ENCODE measurements around the gene MCRIP2.

DNA sequence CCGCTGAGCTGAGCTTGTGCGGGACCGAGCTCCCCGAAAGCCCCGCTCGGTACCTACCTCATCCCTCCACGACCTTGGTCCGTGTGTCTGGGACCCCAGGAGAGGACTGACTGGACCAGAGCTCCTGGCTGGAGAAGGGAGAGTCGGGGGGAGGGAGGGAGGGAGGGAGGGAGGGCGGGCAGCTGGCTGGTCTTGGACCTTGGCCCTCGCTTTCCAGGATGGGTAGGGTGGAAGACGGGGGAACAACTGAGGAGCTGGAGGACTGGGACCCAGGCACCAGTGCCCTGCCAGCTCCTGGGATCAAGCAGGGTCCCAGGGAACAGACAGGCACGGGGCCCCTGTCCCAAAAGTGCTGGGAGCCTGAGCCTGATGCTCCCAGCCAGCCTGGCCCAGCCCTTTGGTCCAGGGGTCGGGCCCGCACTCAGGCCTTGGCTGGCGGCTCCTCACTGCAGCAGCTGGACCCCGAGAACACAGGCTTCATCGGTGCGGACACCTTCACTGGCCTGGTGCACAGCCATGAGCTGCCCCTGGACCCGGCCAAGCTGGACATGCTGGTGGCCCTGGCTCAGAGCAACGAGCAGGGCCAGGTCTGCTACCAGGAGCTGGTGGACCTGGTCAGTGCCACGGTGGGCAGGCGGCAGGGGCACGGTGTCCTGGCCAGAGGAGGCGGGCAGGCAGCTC, 34.4 kb downstream of the MCRIP2 start:
- TF ChIP-seq, protein P1, sequence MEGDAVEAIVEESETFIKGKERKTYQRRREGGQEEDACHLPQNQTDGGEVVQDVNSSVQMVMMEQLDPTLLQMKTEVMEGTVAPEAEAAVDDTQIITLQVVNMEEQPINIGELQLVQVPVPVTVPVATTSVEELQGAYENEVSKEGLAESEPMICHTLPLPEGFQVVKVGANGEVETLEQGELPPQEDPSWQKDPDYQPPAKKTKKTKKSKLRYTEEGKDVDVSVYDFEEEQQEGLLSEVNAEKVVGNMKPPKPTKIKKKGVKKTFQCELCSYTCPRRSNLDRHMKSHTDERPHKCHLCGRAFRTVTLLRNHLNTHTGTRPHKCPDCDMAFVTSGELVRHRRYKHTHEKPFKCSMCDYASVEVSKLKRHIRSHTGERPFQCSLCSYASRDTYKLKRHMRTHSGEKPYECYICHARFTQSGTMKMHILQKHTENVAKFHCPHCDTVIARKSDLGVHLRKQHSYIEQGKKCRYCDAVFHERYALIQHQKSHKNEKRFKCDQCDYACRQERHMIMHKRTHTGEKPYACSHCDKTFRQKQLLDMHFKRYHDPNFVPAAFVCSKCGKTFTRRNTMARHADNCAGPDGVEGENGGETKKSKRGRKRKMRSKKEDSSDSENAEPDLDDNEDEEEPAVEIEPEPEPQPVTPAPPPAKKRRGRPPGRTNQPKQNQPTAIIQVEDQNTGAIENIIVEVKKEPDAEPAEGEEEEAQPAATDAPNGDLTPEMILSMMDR (IDR thresholded peaks at IDR 0.05), result no peak
- TF ChIP-seq POLR2A (IDR thresholded peaks at IDR 0.05) (no peak), POLR2AphosphoS5 (IDR thresholded peaks at IDR 0.05) (no peak), EP300 (IDR thresholded peaks at IDR 0.05) (no peak)

All from upper lobe of left lung (tissue), 4 donors.